H9 (cell line): Measurements from ENCODE around the gene KAT7. TPM values are rescaled to one million over a fixed set of nuclear protein-coding genes. Genes with fewer than 3 reads are reported as not detected.

ENCODE experiments used
- DNase-seq: peaks from one replicate; pipeline ENCODE4 v3.0.0-alpha.2; 2017
- H2AFZ ChIP-seq: one replicate; pipeline ENCODE4 v1.6.1; 2013; ENCODE audit warnings: mild to moderate bottlenecking, low read length, control low read depth, moderate library complexity
- H2AK5ac ChIP-seq: 2 replicates; pipeline ENCODE4 v1.6.1; 2013; ENCODE audit warnings: low read length, control low read depth, mixed read lengths; ENCODE audit not compliant: insufficient read length
- H2BK120ac ChIP-seq: one replicate; pipeline ENCODE4 v1.6.1; 2013; ENCODE audit warnings: low read depth, mild to moderate bottlenecking, low read length, control low read depth, inconsistent platforms; ENCODE audit not compliant: poor library complexity, severe bottlenecking
- H2BK12ac ChIP-seq: 2 replicates; pipeline ENCODE4 v1.6.1; 2013; ENCODE audit warnings: low read length, control low read depth, mixed read lengths, low read depth; ENCODE audit not compliant: insufficient read length
- H2BK15ac ChIP-seq: 2 replicates; pipeline ENCODE4 v1.6.1; 2013; ENCODE audit warnings: low read depth, low read length, control low read depth
- H2BK20ac ChIP-seq: one replicate; pipeline ENCODE4 v1.6.1; 2013; ENCODE audit warnings: low read depth, mild to moderate bottlenecking, low read length, control low read depth, inconsistent platforms; ENCODE audit not compliant: poor library complexity, severe bottlenecking
- H2BK5ac ChIP-seq: 2 replicates; pipeline ENCODE4 v1.6.1; 2013; ENCODE audit warnings: low read length, control low read depth, mixed read lengths; ENCODE audit not compliant: insufficient read length
- H3K14ac ChIP-seq: 2 replicates; pipeline ENCODE4 v1.6.1; 2013; ENCODE audit warnings: low read length, control low read depth; ENCODE audit not compliant: insufficient read depth
- H3K18ac ChIP-seq: 2 replicates; pipeline ENCODE4 v1.6.1; 2013; ENCODE audit warnings: low read depth, mild to moderate bottlenecking, mixed read lengths, low read length, control low read depth; ENCODE audit not compliant: insufficient read length
- H3K23ac ChIP-seq: 2 replicates; pipeline ENCODE4 v1.6.1; 2013; ENCODE audit warnings: low read length, control low read depth, mixed read lengths, low read depth; ENCODE audit not compliant: insufficient read length
- H3K23me2 ChIP-seq: 2 replicates; pipeline ENCODE4 v1.6.1; 2013; ENCODE audit warnings: low read depth, mild to moderate bottlenecking, mixed read lengths, low read length, control low read depth; ENCODE audit not compliant: insufficient read length, poor library complexity, severe bottlenecking
- H3K27ac ChIP-seq: 2 replicates; pipeline ENCODE4 v1.5.1; 2013; ENCODE audit warnings: low read length, control low read depth, mixed read lengths, low read depth; ENCODE audit not compliant: insufficient read length
- H3K27me3 ChIP-seq: 2 replicates; pipeline ENCODE4 v1.6.1; 2013; ENCODE audit warnings: low read length, control low read depth, inconsistent platforms; ENCODE audit not compliant: insufficient read depth
- H3K4ac ChIP-seq: 2 replicates; pipeline ENCODE4 v1.6.1; 2013; ENCODE audit warnings: low read depth, mild to moderate bottlenecking, control low read depth, inconsistent platforms, low read length, moderate library complexity
- H3K4me1 ChIP-seq: 2 replicates; pipeline ENCODE4 v1.6.1; 2013; ENCODE audit warnings: low read length, control low read depth, inconsistent platforms; ENCODE audit not compliant: insufficient read depth
- H3K4me2 ChIP-seq: 2 replicates; pipeline ENCODE4 v1.6.1; 2013; ENCODE audit warnings: low read length, control low read depth, mixed read lengths; ENCODE audit not compliant: insufficient read length, insufficient read depth
- H3K56ac ChIP-seq: 2 replicates; pipeline ENCODE4 v1.6.1; 2013; ENCODE audit warnings: low read depth, mild to moderate bottlenecking, mixed read lengths, low read length, control low read depth; ENCODE audit not compliant: insufficient read length
- H3K79me1 ChIP-seq: 2 replicates; pipeline ENCODE4 v1.6.1; 2013; ENCODE audit warnings: low read depth, mild to moderate bottlenecking, moderate library complexity, low read length, control low read depth, inconsistent platforms; ENCODE audit not compliant: insufficient read depth, poor library complexity, severe bottlenecking
- H3K79me2 ChIP-seq: 2 replicates; pipeline ENCODE4 v1.6.1; 2013; ENCODE audit warnings: low read length, control low read depth, inconsistent platforms; ENCODE audit not compliant: insufficient read depth
- H3K9ac ChIP-seq: 2 replicates; pipeline ENCODE4 v1.6.1; 2013; ENCODE audit warnings: low read length, control low read depth, mixed read lengths; ENCODE audit not compliant: insufficient read length; ENCODE audit errors: extremely low read depth
- H3K9me3 ChIP-seq: one replicate; pipeline ENCODE4 v1.6.1; 2013; ENCODE audit warnings: low read depth, low read length, inconsistent platforms; ENCODE audit not compliant: control insufficient read depth
- H3T11ph ChIP-seq: one replicate; pipeline ENCODE4 v1.6.1; 2013; ENCODE audit warnings: mild to moderate bottlenecking, low read length, control low read depth, inconsistent platforms
- H4K20me1 ChIP-seq: one replicate; pipeline ENCODE4 v1.6.1; 2013; ENCODE audit not compliant: control insufficient read depth, insufficient read length, insufficient read depth
- H4K5ac ChIP-seq: 2 replicates; pipeline ENCODE4 v1.6.1; 2013; ENCODE audit warnings: low read depth, mild to moderate bottlenecking, mixed read lengths, low read length, control low read depth; ENCODE audit not compliant: insufficient read length
- H4K8ac ChIP-seq: replicated peaks from 2 replicates; pipeline ENCODE4 v1.6.1; 2013; ENCODE audit warnings: low read length, control low read depth, mixed read lengths, low read depth; ENCODE audit not compliant: insufficient read length
- H4K91ac ChIP-seq: 2 replicates; pipeline ENCODE4 v1.6.1; 2013; ENCODE audit warnings: low read depth, mild to moderate bottlenecking, moderate library complexity, mixed read lengths, low read length, control low read depth; ENCODE audit not compliant: insufficient read length
- H3K27ac Mint-ChIP-seq, 3 experiments: 2 replicates in 2 of 3; 3 replicates in 1 of 3; pipeline ENCODE4 v1.8.0; 2020 to 2021; ENCODE audit warnings: mixed read lengths in 3 of 3, mild to moderate bottlenecking in 1 of 3, moderate library complexity in 1 of 3
- H3K27me3 Mint-ChIP-seq: 2 replicates; pipeline ENCODE4 v1.8.0; 2021; ENCODE audit warnings: low read depth, mild to moderate bottlenecking, moderate library complexity, mixed read lengths
- H3K36me3 Mint-ChIP-seq, 3 experiments: 2 replicates in 2 of 3; 3 replicates in 1 of 3; pipeline ENCODE4 v1.8.0; 2020 to 2021; ENCODE audit warnings: low read depth in 3 of 3, mixed read lengths in 3 of 3; ENCODE audit not compliant: insufficient read depth in 1 of 3
- H3K4me1 Mint-ChIP-seq, 2 experiments: 2 replicates each; pipeline ENCODE4 v1.8.0; 2020; ENCODE audit warnings: mixed read lengths in 2 of 2
- H3K4me3 Mint-ChIP-seq, 2 experiments: 2 replicates in 1 of 2; 3 replicates in 1 of 2; pipeline ENCODE4 v1.8.0; 2020 to 2021; ENCODE audit warnings: mild to moderate bottlenecking in 2 of 2, mixed read lengths in 2 of 2, moderate library complexity in 1 of 2
- H3K9me3 Mint-ChIP-seq, 2 experiments: 2 replicates in 1 of 2; 3 replicates in 1 of 2; pipeline ENCODE4 v1.8.0; 2020; ENCODE audit warnings: mild to moderate bottlenecking in 2 of 2, mixed read lengths in 2 of 2, moderate library complexity in 1 of 2
- CTCF ChIP-seq: fragments of 200-600 bp; sonication (generic); conservative IDR thresholded peaks from 3 replicates; pipeline ENCODE4 v1.8.0; 2021; ENCODE audit warnings: antibody characterized with exemption, mild to moderate bottlenecking
- WGBS: extraction: QIAGEN DNeasy Blood & Tissue Kit; methylation state at CpG from one replicate; pipeline ENCODE4 v1.1.7; 2013; ENCODE audit warnings: missing lambda C conversion rate, low lambda C conversion rate, mixed read lengths; ENCODE audit not compliant: insufficient read length; ENCODE audit errors: extremely low coverage; 5-methylcytosine and 5-hydroxymethylcytosine counted together
- total RNA-seq: library from RNA; stranded (reverse); gene quantifications from 2 replicates; pipeline ENCODE4 v1.2.1, GENCODE V29; 2021

KAT7 gene
- total RNA-seq, 1 experiment from 2014 or later = 93.1 TPM

- H4K91ac ChIP-seq = no peak within 1 kb of the TSS
- WGBS = no CpG with 5 or more reads among the region's 53 CpGs
- H2BK120ac ChIP-seq = no peak within 1 kb of the TSS
- H2BK5ac ChIP-seq = no peak within 1 kb of the TSS
- peak within 1 kb of the TSS; percentile 89 for H3K4me2 ChIP-seq
- H3K9me3 ChIP-seq = no peaks in the 10 kb centered on the region
- no peak for TF ChIP-seq CTCF
- no peaks in the 10 kb centered on the region for H4K20me1 ChIP-seq
- Mint-ChIP-seq H3K4me3 (peak within 1 kb of the TSS; percentile 88 to 92), H3K27me3 (peaks cover 17% of the 10 kb centered on the region), H3K4me1 (peaks cover 33 to 36% of the 10 kb centered on the region in 2 experiments), H3K9me3 (no peaks in the 10 kb centered on the region; a peak in 1 of 5 replicates), H3K27ac (peak within 1 kb of the TSS; percentile 85 to 94 (median 86); a peak in 5 of 7 replicates), H3K36me3 (no peaks in the 10 kb centered on the region)
- H3K14ac ChIP-seq = no peak within 1 kb of the TSS
- peaks cover 12% of the 10 kb centered on the region for H3K23me2 ChIP-seq
- H3T11ph ChIP-seq = no peak within 1 kb of the TSS
- no peak within 1 kb of the TSS for H3K4ac ChIP-seq
- no peak within 1 kb of the TSS for H3K27ac ChIP-seq
- peak; percentile 100 for DNase-seq
- H3K9ac ChIP-seq = peak within 1 kb of the TSS; percentile 14
- no peak within 1 kb of the TSS for H4K8ac ChIP-seq
- no peak within 1 kb of the TSS for H4K5ac ChIP-seq
- H2BK20ac ChIP-seq = no peak within 1 kb of the TSS
- H2AFZ ChIP-seq = peak within 1 kb of the TSS; percentile 24
- H3K56ac ChIP-seq = no peak within 1 kb of the TSS
- no peak within 1 kb of the TSS for H2AK5ac ChIP-seq
- peaks cover 7% of the 10 kb centered on the region for H3K79me1 ChIP-seq
- no peaks in the 10 kb centered on the region for H3K27me3 ChIP-seq
- peak within 1 kb of the TSS; percentile 4 for H3K18ac ChIP-seq
- H3K4me1 ChIP-seq = peaks cover 11% of the 10 kb centered on the region
- no peak within 1 kb of the TSS for H3K23ac ChIP-seq
- no peak within 1 kb of the TSS for H2BK12ac ChIP-seq
- H3K79me2 ChIP-seq = peaks cover 11% of the 10 kb centered on the region; the same call in 1 of the 2 replicates
- no peak within 1 kb of the TSS for H2BK15ac ChIP-seq
Measured at GRCh38 chr17:49763735-49764558, 24.5 kb upstream of the KAT7 start, which contains the start of gene FAM117A. TSS of gene FAM117A (minus strand) at chr17:49764131. CDS start at chr17:49764087, 44 bp downstream.
